GM12872 (cell line): ENCODE results near the gene P2RX2.

Source experiments
- CTCF ChIP-seq: IDR thresholded peaks from 3 replicates; pipeline ENCODE4 v1.5.1; 2011; ENCODE audit warnings: low read depth, mild to moderate bottlenecking, low read length, moderate library complexity; ENCODE audit not compliant: insufficient read depth

The P2RX2 gene

GRCh38 chr12:132641811-132642650 lies 23.5 kb downstream of the P2RX2 start:
- no peak for TF ChIP-seq CTCF

- TF ChIP-seq CTCF = no peak
Measured at GRCh38 chr12:132642846-132643835, 24.6 kb downstream of the P2RX2 start.

- TF ChIP-seq CTCF = no peak
Measured at GRCh38 chr12:132646850-132647249, 28.3 kb downstream of the P2RX2 start.

- no peak for TF ChIP-seq CTCF
Measured at GRCh38 chr12:132647858-132648257, 29.3 kb downstream of the P2RX2 start.

GRCh38 chr12:132648616-132649225 lies 30.1 kb downstream of the P2RX2 start:
- no peak for TF ChIP-seq CTCF

- TF ChIP-seq CTCF = no peak
Measured at GRCh38 chr12:132649226-132649945, 30.8 kb downstream of the P2RX2 start.
